WTC11 (cell line): Measurements from ENCODE around the gene TMEM229B. TPM values are rescaled to one million over a fixed set of nuclear protein-coding genes. Genes with fewer than 3 reads are reported as not detected.

Experiments used
- ATAC-seq: fragments of 200-7000 bp; cut with Tn5 transposase; 2 replicates; pipeline ENCODE4 v1.10.0; 2021; ENCODE audit warnings: mild to moderate bottlenecking, moderate library complexity
- CTCF ChIA-PET: fragments of 300-600 bp; sonication (Branson Sonifier 250); formaldehyde crosslinking; loops from one replicate; lab custom pipeline; 2021; ENCODE audit warnings: antibody characterized with exemption; lab: Charles Lee
- POLR2A ChIA-PET: fragments of 350-600 bp; sonication (Branson Sonifier 250); formaldehyde crosslinking; loops from one replicate; lab custom pipeline; 2021; ENCODE audit warnings: antibody characterized with exemption; lab: Charles Lee
- DNase-seq: peaks from one replicate; pipeline ENCODE4 v3.0.0; 2021; ENCODE audit warnings: low spot score
- H3K27ac Mint-ChIP-seq: 2 replicates; pipeline ENCODE4 v1.8.0; 2021; ENCODE audit warnings: mixed read lengths
- H3K27me3 Mint-ChIP-seq: 2 replicates; pipeline ENCODE4 v1.8.0; 2021; ENCODE audit warnings: low read depth, mild to moderate bottlenecking, moderate library complexity, mixed read lengths
- H3K36me3 Mint-ChIP-seq: 2 replicates; pipeline ENCODE4 v1.8.0; 2021; ENCODE audit warnings: mixed read lengths
- H3K4me1 Mint-ChIP-seq: 2 replicates; pipeline ENCODE4 v1.8.0; 2022; ENCODE audit warnings: mixed read lengths
- H3K4me3 Mint-ChIP-seq: 2 replicates; pipeline ENCODE4 v1.8.0; 2021; ENCODE audit warnings: mild to moderate bottlenecking, moderate library complexity, mixed read lengths
- H3K9me3 Mint-ChIP-seq: 2 replicates; pipeline ENCODE4 v1.8.0; 2021; ENCODE audit warnings: mixed read lengths
- ATF1 ChIP-seq: sonication (generic); formaldehyde crosslinking; IDR thresholded peaks from 2 replicates; pipeline ENCODE4 v1.8.1; 2023; ENCODE audit warnings: mild to moderate bottlenecking, moderate library complexity, missing genetic modification reagents
- CBFB ChIP-seq: sonication (generic); formaldehyde crosslinking; IDR thresholded peaks from 2 replicates; pipeline ENCODE4 v1.8.1; 2022; ENCODE audit warnings: mild to moderate bottlenecking, low read depth, missing genetic modification reagents
- ERG ChIP-seq: fragments of 250-450 bp; sonication (Bioruptor Pico); IDR thresholded peaks from 2 replicates; pipeline ENCODE4 v1.8.0; 2021; ENCODE audit warnings: mild to moderate bottlenecking
- ESRRA ChIP-seq: sonication (generic); formaldehyde crosslinking; IDR thresholded peaks from 2 replicates; pipeline ENCODE4 v1.8.1; 2022; ENCODE audit warnings: mild to moderate bottlenecking, missing genetic modification reagents, borderline replicate concordance
- GABPB1 ChIP-seq: sonication (generic); formaldehyde crosslinking; IDR thresholded peaks from 2 replicates; pipeline ENCODE4 v1.8.1; 2023; ENCODE audit warnings: mild to moderate bottlenecking, missing genetic modification reagents
- GRHL2 ChIP-seq: fragments of 250-450 bp; sonication (Bioruptor Pico); IDR thresholded peaks from 2 replicates; pipeline ENCODE4 v1.8.0; 2022; ENCODE audit warnings: mild to moderate bottlenecking, moderate library complexity; ENCODE audit not compliant: insufficient replicate concordance, severe bottlenecking
- KAT7 ChIP-seq: sonication (generic); formaldehyde crosslinking; IDR thresholded peaks from 2 replicates; pipeline ENCODE4 v1.8.1; 2023; ENCODE audit warnings: missing genetic modification reagents, mild to moderate bottlenecking, borderline replicate concordance
- MXD4 ChIP-seq: fragments of 250-450 bp; sonication (Bioruptor Pico); IDR thresholded peaks from 2 replicates; pipeline ENCODE4 v1.8.0; 2021; ENCODE audit warnings: mild to moderate bottlenecking, moderate library complexity, borderline replicate concordance
- NR3C1 ChIP-seq: sonication (generic); formaldehyde crosslinking; conservative IDR thresholded peaks from 2 replicates; pipeline ENCODE4 v1.8.1; 2023; ENCODE audit warnings: low read depth, mild to moderate bottlenecking, missing genetic modification reagents
- SOX15 ChIP-seq: fragments of 250-450 bp; sonication (Bioruptor Pico); IDR thresholded peaks from 2 replicates; pipeline ENCODE4 v1.9.0; 2021; ENCODE audit warnings: mild to moderate bottlenecking
- ZNF219 ChIP-seq: sonication (generic); formaldehyde crosslinking; IDR thresholded peaks from 2 replicates; pipeline ENCODE4 v1.8.0; 2023; ENCODE audit warnings: missing genetic modification reagents, mild to moderate bottlenecking, borderline replicate concordance
- ZNF317 ChIP-seq: sonication (generic); formaldehyde crosslinking; IDR thresholded peaks from 2 replicates; pipeline ENCODE4 v1.8.1; 2023; ENCODE audit warnings: low read depth, mild to moderate bottlenecking, moderate library complexity, missing genetic modification reagents, borderline replicate concordance
- ZSCAN18 ChIP-seq: fragments of 250-450 bp; sonication (Bioruptor Pico); IDR thresholded peaks from 2 replicates; pipeline ENCODE4 v2.1.2; 2022; ENCODE audit warnings: mild to moderate bottlenecking, moderate library complexity
- total RNA-seq: library from RNA; stranded (reverse); gene quantifications from 3 replicates; pipeline ENCODE4 v1.2.3, GENCODE V29; 2021
- TF ChIP-seq, protein P1 (sequence below): sonication (generic); formaldehyde crosslinking; IDR thresholded peaks from 2 replicates; pipeline ENCODE4 v1.8.0; 2023; ENCODE audit warnings: missing genetic modification reagents, mild to moderate bottlenecking, borderline replicate concordance
- TF ChIP-seq, protein P2 (sequence below): sonication (generic); formaldehyde crosslinking; IDR thresholded peaks from 2 replicates; pipeline ENCODE4 v1.8.0; 2022; ENCODE audit warnings: mild to moderate bottlenecking, missing genetic modification reagents
- TF ChIP-seq, protein P3 (sequence below): fragments of 250-450 bp; sonication (Bioruptor Pico); IDR thresholded peaks from 2 replicates; pipeline ENCODE4 v1.9.0; 2021; ENCODE audit warnings: mild to moderate bottlenecking, borderline replicate concordance
- TF ChIP-seq, protein P4 (sequence below): sonication (generic); formaldehyde crosslinking; IDR thresholded peaks from 2 replicates; pipeline ENCODE4 v1.8.1; 2023; ENCODE audit warnings: mild to moderate bottlenecking, missing genetic modification reagents, moderate library complexity

Gene TMEM229B
- total RNA-seq, 1 experiment from 2014 or later: 0.90 TPM

DNA sequence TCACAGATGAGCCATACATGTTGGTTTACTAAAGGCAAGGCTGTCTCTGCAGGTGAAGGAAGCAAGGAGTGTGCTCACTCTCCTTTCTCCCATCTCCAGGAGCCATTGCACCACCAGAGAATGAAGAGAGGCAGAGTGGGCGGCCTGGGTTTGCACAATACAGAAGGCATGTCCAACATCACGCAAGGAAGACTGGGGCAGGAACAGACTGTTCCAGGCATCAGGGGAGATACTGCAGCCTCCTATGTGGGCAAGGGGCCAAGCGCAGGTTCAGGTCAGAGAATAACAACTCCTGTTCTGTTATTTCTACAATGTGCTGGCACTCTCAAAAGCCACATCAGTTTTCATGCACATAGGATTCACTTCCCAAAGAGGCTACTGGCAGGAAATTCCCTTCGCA is 1.7 kb upstream of the TMEM229B start:
- Mint-ChIP-seq H3K36me3 (peaks cover 18% of the 10 kb centered on the region), H3K9me3 (peaks cover 18% of the 10 kb centered on the region), H3K27me3 (peaks cover 10% of the 10 kb centered on the region), H3K4me3 (no peak overlapping the region), H3K4me1 (peaks cover 23% of the 10 kb centered on the region), H3K27ac (no peak overlapping the region)
- DNase-seq (no peak), ATAC-seq (no peak)
- POLR2A ChIA-PET: interaction anchor here (1.0 kb wide), 1 partner anchor 33 kb away, joined by 4 read pairs; no protein-coding TSS in a partner anchor
- TF ChIP-seq, protein P1, sequence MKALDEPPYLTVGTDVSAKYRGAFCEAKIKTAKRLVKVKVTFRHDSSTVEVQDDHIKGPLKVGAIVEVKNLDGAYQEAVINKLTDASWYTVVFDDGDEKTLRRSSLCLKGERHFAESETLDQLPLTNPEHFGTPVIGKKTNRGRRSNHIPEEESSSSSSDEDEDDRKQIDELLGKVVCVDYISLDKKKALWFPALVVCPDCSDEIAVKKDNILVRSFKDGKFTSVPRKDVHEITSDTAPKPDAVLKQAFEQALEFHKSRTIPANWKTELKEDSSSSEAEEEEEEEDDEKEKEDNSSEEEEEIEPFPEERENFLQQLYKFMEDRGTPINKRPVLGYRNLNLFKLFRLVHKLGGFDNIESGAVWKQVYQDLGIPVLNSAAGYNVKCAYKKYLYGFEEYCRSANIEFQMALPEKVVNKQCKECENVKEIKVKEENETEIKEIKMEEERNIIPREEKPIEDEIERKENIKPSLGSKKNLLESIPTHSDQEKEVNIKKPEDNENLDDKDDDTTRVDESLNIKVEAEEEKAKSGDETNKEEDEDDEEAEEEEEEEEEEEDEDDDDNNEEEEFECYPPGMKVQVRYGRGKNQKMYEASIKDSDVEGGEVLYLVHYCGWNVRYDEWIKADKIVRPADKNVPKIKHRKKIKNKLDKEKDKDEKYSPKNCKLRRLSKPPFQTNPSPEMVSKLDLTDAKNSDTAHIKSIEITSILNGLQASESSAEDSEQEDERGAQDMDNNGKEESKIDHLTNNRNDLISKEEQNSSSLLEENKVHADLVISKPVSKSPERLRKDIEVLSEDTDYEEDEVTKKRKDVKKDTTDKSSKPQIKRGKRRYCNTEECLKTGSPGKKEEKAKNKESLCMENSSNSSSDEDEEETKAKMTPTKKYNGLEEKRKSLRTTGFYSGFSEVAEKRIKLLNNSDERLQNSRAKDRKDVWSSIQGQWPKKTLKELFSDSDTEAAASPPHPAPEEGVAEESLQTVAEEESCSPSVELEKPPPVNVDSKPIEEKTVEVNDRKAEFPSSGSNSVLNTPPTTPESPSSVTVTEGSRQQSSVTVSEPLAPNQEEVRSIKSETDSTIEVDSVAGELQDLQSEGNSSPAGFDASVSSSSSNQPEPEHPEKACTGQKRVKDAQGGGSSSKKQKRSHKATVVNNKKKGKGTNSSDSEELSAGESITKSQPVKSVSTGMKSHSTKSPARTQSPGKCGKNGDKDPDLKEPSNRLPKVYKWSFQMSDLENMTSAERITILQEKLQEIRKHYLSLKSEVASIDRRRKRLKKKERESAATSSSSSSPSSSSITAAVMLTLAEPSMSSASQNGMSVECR: no peak
- TF ChIP-seq ATF1 (CRISPR knock-in tag) (no peak), ZNF317 (CRISPR knock-in tag) (peak; percentile 81; the same call in 1 of the 2 replicates), GABPB1 (CRISPR knock-in tag) (no peak)
- TF ChIP-seq, protein P2, sequence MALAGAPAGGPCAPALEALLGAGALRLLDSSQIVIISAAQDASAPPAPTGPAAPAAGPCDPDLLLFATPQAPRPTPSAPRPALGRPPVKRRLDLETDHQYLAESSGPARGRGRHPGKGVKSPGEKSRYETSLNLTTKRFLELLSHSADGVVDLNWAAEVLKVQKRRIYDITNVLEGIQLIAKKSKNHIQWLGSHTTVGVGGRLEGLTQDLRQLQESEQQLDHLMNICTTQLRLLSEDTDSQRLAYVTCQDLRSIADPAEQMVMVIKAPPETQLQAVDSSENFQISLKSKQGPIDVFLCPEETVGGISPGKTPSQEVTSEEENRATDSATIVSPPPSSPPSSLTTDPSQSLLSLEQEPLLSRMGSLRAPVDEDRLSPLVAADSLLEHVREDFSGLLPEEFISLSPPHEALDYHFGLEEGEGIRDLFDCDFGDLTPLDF (CRISPR knock-in tag): no peak
- CTCF ChIA-PET: no interaction called here

DNA sequence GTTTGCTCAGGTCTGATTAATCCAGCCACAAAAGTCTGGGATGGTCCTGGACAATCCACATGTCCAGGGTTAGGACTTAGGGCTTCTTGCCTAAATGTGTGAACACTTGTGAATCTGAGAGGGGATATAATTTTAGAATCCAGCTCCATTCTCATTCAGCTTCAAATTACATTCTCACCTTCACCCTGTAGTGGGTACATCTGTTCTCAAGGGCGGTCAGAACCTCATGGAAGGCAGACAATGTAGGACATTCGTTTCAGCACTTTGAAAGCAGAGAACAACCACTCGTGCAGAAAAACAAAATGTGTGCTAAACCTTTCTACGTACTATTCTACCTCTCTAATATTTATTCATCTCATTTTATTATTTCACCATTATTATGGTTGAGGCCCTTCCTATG is 1.2 kb downstream of the TMEM229B start:
- ChIA-PET CTCF (interaction anchor here (0.8 to 1.5 kb wide), 2 partner anchors 60 to 113 kb away, joined by 3 to 6 read pairs; partner anchors contain the start of gene PIGH), POLR2A (no interaction called here)
- ATAC-seq: no peak
- DNase-seq: no peak
- Mint-ChIP-seq H3K27me3 (no peaks in the 10 kb centered on the region), H3K9me3 (no peaks in the 10 kb centered on the region)
- TF ChIP-seq ESRRA (CRISPR knock-in tag): no peak
- TF ChIP-seq, all 79 proteins: peak for 0
- no peak overlapping the region for H3K27ac Mint-ChIP-seq
- peaks cover 20% of the 10 kb centered on the region for H3K4me1 Mint-ChIP-seq
- no peak overlapping the region for H3K4me3 Mint-ChIP-seq
- 0 out of 2 replicates have a peak, but pooled peaks cover 3% of the 10 kb centered on the region for H3K36me3 Mint-ChIP-seq

DNA sequence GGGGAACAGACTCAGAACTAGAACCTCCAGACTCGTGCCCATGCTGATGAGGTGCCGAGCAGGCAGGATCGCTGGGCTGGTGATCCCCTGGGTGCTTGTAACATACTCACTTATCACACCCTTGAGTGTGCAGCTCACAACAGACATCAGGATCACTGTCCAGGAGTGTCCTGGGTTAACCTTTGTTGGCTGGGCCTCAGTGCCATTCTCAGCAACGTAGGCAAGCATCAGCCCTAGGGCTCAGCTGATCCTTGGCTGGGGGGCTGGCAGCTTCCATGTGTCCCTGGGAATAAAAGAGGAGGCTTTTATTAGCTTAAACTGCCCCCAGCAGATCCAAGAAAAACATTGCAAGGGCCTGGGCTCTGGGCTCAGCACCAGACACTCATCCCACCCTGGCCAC is 1.6 kb downstream of the TMEM229B start:
- no peak overlapping the region for H3K4me3 Mint-ChIP-seq
- H3K27ac Mint-ChIP-seq: no peak overlapping the region
- DNase-seq (no peak), ATAC-seq (no peak)
- no peaks in the 10 kb centered on the region for H3K9me3 Mint-ChIP-seq
- ChIA-PET CTCF (interaction anchor here (1.5 kb wide), 1 partner anchor 59 kb away, joined by 6 read pairs; no protein-coding TSS in a partner anchor), POLR2A (no interaction called here)
- H3K36me3 Mint-ChIP-seq: 0 out of 2 replicates have a peak, but pooled peaks cover 3% of the 10 kb centered on the region
- no peaks in the 10 kb centered on the region for H3K27me3 Mint-ChIP-seq
- peaks cover 15% of the 10 kb centered on the region for H3K4me1 Mint-ChIP-seq
- TF ChIP-seq, protein P3, sequence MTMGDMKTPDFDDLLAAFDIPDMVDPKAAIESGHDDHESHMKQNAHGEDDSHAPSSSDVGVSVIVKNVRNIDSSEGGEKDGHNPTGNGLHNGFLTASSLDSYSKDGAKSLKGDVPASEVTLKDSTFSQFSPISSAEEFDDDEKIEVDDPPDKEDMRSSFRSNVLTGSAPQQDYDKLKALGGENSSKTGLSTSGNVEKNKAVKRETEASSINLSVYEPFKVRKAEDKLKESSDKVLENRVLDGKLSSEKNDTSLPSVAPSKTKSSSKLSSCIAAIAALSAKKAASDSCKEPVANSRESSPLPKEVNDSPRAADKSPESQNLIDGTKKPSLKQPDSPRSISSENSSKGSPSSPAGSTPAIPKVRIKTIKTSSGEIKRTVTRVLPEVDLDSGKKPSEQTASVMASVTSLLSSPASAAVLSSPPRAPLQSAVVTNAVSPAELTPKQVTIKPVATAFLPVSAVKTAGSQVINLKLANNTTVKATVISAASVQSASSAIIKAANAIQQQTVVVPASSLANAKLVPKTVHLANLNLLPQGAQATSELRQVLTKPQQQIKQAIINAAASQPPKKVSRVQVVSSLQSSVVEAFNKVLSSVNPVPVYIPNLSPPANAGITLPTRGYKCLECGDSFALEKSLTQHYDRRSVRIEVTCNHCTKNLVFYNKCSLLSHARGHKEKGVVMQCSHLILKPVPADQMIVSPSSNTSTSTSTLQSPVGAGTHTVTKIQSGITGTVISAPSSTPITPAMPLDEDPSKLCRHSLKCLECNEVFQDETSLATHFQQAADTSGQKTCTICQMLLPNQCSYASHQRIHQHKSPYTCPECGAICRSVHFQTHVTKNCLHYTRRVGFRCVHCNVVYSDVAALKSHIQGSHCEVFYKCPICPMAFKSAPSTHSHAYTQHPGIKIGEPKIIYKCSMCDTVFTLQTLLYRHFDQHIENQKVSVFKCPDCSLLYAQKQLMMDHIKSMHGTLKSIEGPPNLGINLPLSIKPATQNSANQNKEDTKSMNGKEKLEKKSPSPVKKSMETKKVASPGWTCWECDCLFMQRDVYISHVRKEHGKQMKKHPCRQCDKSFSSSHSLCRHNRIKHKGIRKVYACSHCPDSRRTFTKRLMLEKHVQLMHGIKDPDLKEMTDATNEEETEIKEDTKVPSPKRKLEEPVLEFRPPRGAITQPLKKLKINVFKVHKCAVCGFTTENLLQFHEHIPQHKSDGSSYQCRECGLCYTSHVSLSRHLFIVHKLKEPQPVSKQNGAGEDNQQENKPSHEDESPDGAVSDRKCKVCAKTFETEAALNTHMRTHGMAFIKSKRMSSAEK: no peak
- TF ChIP-seq NR3C1 (CRISPR knock-in tag) (no peak), SOX15 (CRISPR knock-in tag) (no peak), CBFB (CRISPR knock-in tag) (no peak), KAT7 (CRISPR knock-in tag) (no peak), ZNF219 (CRISPR knock-in tag) (no peak), GABPB1 (CRISPR knock-in tag) (no peak), GRHL2 (CRISPR knock-in tag) (no peak), MXD4 (CRISPR knock-in tag) (no peak), ZSCAN18 (CRISPR knock-in tag) (no peak), ERG (CRISPR knock-in tag) (no peak)
- TF ChIP-seq, protein P4, sequence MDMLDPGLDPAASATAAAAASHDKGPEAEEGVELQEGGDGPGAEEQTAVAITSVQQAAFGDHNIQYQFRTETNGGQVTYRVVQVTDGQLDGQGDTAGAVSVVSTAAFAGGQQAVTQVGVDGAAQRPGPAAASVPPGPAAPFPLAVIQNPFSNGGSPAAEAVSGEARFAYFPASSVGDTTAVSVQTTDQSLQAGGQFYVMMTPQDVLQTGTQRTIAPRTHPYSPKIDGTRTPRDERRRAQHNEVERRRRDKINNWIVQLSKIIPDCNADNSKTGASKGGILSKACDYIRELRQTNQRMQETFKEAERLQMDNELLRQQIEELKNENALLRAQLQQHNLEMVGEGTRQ: no peak
